ENCODE data around the gene GGT5. TPM values are rescaled to one million over a fixed set of nuclear protein-coding genes. Genes with fewer than 3 reads are reported as not detected.

Gene GGT5
- total and polyA plus RNA-seq, 2 of the 13 experiments (the other 11 are each of a cell fraction or from before 2014, with no cell fraction given), result 0.69 to 3.1 TPM

DNA sequence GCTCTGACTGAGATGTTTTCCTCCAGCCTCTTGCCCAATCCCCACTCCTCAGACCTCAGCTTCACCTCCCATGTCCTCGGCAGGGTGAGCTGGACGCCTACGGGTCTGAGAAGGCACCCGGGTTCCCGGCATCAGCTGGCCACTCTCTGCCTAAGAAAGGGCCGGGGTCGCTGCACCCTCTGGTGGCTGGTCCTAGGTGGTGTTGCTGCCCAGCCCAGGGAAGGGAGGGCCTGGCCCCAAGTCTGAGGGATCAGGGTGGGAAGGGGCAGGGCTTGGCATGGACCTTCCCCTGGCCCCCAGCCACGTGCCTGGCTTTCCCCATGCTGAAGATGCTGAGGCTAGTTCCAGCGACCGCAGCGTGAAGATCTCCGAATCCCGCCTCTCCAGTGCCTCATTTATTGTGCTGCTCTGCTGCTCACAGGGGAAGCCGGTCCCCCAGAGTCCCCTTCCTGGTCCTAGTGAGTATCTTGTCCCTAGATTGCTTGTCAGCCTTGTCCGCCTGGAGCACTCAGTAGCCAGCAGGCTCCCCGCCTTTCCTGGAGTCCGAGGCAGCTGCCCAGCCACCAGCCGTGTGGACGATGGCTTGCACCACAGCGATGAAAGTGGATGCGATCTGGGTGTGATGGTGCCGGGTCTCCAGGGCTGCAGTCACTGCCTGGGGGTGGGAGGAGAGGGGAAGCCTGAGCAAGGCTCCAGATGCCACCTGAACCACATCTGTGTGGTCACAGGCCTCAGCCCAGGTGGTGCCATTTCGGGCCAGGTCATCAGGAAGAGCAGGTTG lies 2.9 kb upstream of the GGT5 start (continued):
- no peak for TF ChIP-seq ZNF782 (CRISPR knock-in tag; IDR thresholded peaks at IDR 0.05; ENCODE audit: borderline replicate concordance)
- TF ChIP-seq ZNF552 (CRISPR knock-in tag; IDR thresholded peaks at IDR 0.05; ENCODE audit: borderline replicate concordance), result no peak
- TF ChIP-seq SUZ12 (IDR thresholded peaks at IDR 0.05; ENCODE audit: low read depth, low read length), result no peak
- peak; percentile 62 for TF ChIP-seq ZFX (CRISPR knock-in tag; IDR thresholded peaks at IDR 0.05; ENCODE audit: low read depth)
- TF ChIP-seq, protein P1, sequence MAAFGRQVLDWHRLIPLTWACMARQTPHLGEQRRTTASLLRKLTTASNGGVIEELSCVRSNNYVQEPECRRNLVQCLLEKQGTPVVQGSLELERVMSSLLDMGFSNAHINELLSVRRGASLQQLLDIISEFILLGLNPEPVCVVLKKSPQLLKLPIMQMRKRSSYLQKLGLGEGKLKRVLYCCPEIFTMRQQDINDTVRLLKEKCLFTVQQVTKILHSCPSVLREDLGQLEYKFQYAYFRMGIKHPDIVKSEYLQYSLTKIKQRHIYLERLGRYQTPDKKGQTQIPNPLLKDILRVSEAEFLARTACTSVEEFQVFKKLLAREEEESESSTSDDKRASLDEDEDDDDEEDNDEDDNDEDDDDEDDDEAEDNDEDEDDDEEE (CRISPR knock-in tag; IDR thresholded peaks at IDR 0.05), result no peak
- peak; percentile 68; the same call in 1 of the 2 replicates for TF ChIP-seq HNRNPL (IDR thresholded peaks at IDR 0.05; ENCODE audit: low read depth, low read length)
- TF ChIP-seq THYN1 (CRISPR knock-in tag; IDR thresholded peaks at IDR 0.05; ENCODE audit: borderline replicate concordance, low read depth), result no peak
- TF ChIP-seq RFX5 (IDR thresholded peaks at IDR 0.05; ENCODE audit: low read depth, low read length), result no peak
- TF ChIP-seq, protein P2, sequence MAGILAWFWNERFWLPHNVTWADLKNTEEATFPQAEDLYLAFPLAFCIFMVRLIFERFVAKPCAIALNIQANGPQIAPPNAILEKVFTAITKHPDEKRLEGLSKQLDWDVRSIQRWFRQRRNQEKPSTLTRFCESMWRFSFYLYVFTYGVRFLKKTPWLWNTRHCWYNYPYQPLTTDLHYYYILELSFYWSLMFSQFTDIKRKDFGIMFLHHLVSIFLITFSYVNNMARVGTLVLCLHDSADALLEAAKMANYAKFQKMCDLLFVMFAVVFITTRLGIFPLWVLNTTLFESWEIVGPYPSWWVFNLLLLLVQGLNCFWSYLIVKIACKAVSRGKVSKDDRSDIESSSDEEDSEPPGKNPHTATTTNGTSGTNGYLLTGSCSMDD (CRISPR knock-in tag; IDR thresholded peaks at IDR 0.05), result no peak
- TF ChIP-seq ZNF225 (CRISPR knock-in tag; IDR thresholded peaks at IDR 0.05), result no peak
- TF ChIP-seq GLI4 (CRISPR knock-in tag; IDR thresholded peaks at IDR 0.05; ENCODE audit: borderline replicate concordance), result 0 out of 2 replicates have a peak, but pooled peaks have one; percentile 44
- TF ChIP-seq, protein P3, sequence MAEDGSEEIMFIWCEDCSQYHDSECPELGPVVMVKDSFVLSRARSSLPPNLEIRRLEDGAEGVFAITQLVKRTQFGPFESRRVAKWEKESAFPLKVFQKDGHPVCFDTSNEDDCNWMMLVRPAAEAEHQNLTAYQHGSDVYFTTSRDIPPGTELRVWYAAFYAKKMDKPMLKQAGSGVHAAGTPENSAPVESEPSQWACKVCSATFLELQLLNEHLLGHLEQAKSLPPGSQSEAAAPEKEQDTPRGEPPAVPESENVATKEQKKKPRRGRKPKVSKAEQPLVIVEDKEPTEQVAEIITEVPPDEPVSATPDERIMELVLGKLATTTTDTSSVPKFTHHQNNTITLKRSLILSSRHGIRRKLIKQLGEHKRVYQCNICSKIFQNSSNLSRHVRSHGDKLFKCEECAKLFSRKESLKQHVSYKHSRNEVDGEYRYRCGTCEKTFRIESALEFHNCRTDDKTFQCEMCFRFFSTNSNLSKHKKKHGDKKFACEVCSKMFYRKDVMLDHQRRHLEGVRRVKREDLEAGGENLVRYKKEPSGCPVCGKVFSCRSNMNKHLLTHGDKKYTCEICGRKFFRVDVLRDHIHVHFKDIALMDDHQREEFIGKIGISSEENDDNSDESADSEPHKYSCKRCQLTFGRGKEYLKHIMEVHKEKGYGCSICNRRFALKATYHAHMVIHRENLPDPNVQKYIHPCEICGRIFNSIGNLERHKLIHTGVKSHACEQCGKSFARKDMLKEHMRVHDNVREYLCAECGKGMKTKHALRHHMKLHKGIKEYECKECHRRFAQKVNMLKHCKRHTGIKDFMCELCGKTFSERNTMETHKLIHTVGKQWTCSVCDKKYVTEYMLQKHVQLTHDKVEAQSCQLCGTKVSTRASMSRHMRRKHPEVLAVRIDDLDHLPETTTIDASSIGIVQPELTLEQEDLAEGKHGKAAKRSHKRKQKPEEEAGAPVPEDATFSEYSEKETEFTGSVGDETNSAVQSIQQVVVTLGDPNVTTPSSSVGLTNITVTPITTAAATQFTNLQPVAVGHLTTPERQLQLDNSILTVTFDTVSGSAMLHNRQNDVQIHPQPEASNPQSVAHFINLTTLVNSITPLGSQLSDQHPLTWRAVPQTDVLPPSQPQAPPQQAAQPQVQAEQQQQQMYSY (CRISPR knock-in tag; IDR thresholded peaks at IDR 0.05), result no peak
- no peak for TF ChIP-seq NBN (conservative IDR thresholded peaks at IDR 0.05)
- TF ChIP-seq DNMT1 (CRISPR knock-in tag; IDR thresholded peaks at IDR 0.05), result no peak
- TF ChIP-seq ZIK1 (CRISPR knock-in tag; IDR thresholded peaks at IDR 0.05; ENCODE audit: borderline replicate concordance, low read depth), result no peak
- TF ChIP-seq, protein P4, sequence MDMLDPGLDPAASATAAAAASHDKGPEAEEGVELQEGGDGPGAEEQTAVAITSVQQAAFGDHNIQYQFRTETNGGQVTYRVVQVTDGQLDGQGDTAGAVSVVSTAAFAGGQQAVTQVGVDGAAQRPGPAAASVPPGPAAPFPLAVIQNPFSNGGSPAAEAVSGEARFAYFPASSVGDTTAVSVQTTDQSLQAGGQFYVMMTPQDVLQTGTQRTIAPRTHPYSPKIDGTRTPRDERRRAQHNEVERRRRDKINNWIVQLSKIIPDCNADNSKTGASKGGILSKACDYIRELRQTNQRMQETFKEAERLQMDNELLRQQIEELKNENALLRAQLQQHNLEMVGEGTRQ (IDR thresholded peaks at IDR 0.05; ENCODE audit: low read depth, low read length), result no peak
- TF ChIP-seq, protein P4 (CRISPR knock-in tag; IDR thresholded peaks at IDR 0.05; ENCODE audit: borderline replicate concordance), result no peak
- TF ChIP-seq, protein P5, sequence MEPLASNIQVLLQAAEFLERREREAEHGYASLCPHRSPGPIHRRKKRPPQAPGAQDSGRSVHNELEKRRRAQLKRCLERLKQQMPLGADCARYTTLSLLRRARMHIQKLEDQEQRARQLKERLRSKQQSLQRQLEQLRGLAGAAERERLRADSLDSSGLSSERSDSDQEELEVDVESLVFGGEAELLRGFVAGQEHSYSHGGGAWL (CRISPR knock-in tag; IDR thresholded peaks at IDR 0.05), result no peak
- TF ChIP-seq, protein P6, sequence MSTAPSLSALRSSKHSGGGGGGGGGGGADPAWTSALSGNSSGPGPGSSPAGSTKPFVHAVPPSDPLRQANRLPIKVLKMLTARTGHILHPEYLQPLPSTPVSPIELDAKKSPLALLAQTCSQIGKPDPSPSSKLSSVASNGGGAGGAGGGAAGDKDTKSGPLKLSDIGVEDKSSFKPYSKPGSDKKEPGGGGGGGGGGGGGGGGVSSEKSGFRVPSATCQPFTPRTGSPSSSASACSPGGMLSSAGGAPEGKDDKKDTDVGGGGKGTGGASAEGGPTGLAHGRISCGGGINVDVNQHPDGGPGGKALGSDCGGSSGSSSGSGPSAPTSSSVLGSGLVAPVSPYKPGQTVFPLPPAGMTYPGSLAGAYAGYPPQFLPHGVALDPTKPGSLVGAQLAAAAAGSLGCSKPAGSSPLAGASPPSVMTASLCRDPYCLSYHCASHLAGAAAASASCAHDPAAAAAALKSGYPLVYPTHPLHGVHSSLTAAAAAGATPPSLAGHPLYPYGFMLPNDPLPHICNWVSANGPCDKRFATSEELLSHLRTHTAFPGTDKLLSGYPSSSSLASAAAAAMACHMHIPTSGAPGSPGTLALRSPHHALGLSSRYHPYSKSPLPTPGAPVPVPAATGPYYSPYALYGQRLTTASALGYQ (CRISPR knock-in tag; IDR thresholded peaks at IDR 0.05), result no peak

All from HepG2 (cell line).